G401 (cell line): ENCODE results near the gene GOLT1A. TPM values are rescaled to one million over a fixed set of nuclear protein-coding genes. Genes with fewer than 3 reads are reported as not detected.

Experiments
- DNase-seq: peaks from one replicate; pipeline ENCODE4 v3.0.0-alpha.2; 2015; ENCODE audit warnings: low spot score
- in situ Hi-C: cut with HindIII; loops from 2 replicates; pipeline ENCODE4 v1.10.0; 2016; ENCODE audit warnings: low sequenced_read_pairs, mixed read lengths
- total RNA-seq: library from RNA; depleted of rRNA; stranded (reverse); fragments of >200 nt; shearing (Covaris generic); gene quantifications from 2 replicates; pipeline ENCODE4 v1.2.3, GENCODE V29; 2014; rRNA removed

GOLT1A gene
- total RNA-seq, 1 experiment from 2014 or later, result not detected

GRCh38 chr1:204149635-204150565, 63.9 kb downstream of the GOLT1A start:
- no peak for DNase-seq
- in situ Hi-C loops, result loop anchor here (25.0 kb wide), 1 partner anchor 288 kb away; the partner anchor contains the start of gene SNRPE

- in situ Hi-C loops, result loop anchor here (25.0 kb wide), 1 partner anchor 287 kb away; the partner anchor contains the start of gene SNRPE
These were observed 64.7 kb downstream of the GOLT1A start for GRCh38 chr1:204149107-204149506.

More at GRCh38 chr1:204149107-204149506, 64.7 kb downstream of the GOLT1A start:
- DNase-seq, result no peak

Other genes starting within 250 kb of the GOLT1A start
- 0.06 TPM in 1 of 2 replicates, not detected in the other for gene SOX13, start 140.9 kb downstream of the GOLT1A start, total RNA-seq
- 11.9 and 15.8 TPM in 2 replicates for gene ETNK2, start 61.9 kb downstream of the GOLT1A start, total RNA-seq
- gene REN, start 47.7 kb downstream of the GOLT1A start, total RNA-seq, result not detected in 2 replicates
- gene KISS1, start 17.5 kb downstream of the GOLT1A start, total RNA-seq, result 0.25 TPM in 1 of 2 replicates, not detected in the other
- not detected in 2 replicates for gene PLEKHA6, start 145.9 kb upstream of the GOLT1A start, total RNA-seq
- 16.4 and 30.7 TPM in 2 replicates for gene PPP1R15B, start 197.8 kb upstream of the GOLT1A start, total RNA-seq